ENCODE data around the gene DIS3L2. TPM values are rescaled to one million over a fixed set of nuclear protein-coding genes. Genes with fewer than 3 reads are reported as not detected.

Gene DIS3L2
- total RNA-seq, 1 donor from 2014 or later: 20.6 TPM

DNA sequence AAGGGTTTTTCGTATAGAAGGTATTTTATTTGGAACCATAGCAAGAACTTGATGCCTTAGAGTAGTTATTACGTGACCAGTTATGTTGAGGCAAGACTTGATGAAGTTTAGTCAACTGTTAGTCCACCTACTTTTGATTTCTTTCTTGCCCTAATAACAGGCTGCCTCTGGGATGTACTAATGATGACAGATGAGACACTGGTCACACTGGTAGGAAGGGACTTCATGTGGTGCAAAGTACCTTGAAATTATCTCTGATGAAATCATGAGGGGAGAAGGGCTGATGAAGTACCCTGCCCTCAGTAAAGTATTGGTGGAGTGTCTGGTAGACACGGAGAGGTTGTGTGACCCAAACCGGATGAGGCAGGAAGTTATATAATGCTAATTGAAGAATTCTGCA is 5.4 kb downstream of the DIS3L2 start:
- Histone ChIP-seq H3K4me1 (peaks cover 0 to 9% of the 10 kb centered on the region in 2 donors), H3K27me3 (no peaks in the 10 kb centered on the region), H3K9me3 (no peaks in the 10 kb centered on the region), H3K27ac (no peak overlapping the region), H3K4me3 (no peak overlapping the region), H3K36me3 (no peaks in the 10 kb centered on the region)
- TF ChIP-seq, protein P1, sequence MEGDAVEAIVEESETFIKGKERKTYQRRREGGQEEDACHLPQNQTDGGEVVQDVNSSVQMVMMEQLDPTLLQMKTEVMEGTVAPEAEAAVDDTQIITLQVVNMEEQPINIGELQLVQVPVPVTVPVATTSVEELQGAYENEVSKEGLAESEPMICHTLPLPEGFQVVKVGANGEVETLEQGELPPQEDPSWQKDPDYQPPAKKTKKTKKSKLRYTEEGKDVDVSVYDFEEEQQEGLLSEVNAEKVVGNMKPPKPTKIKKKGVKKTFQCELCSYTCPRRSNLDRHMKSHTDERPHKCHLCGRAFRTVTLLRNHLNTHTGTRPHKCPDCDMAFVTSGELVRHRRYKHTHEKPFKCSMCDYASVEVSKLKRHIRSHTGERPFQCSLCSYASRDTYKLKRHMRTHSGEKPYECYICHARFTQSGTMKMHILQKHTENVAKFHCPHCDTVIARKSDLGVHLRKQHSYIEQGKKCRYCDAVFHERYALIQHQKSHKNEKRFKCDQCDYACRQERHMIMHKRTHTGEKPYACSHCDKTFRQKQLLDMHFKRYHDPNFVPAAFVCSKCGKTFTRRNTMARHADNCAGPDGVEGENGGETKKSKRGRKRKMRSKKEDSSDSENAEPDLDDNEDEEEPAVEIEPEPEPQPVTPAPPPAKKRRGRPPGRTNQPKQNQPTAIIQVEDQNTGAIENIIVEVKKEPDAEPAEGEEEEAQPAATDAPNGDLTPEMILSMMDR (IDR thresholded peaks at IDR 0.05): no peak
- intact Hi-C loops (cut with DNase I): no loop called here
- no peak for DNase-seq (ENCODE audit: low spot score in 2 of 2)

DNA sequence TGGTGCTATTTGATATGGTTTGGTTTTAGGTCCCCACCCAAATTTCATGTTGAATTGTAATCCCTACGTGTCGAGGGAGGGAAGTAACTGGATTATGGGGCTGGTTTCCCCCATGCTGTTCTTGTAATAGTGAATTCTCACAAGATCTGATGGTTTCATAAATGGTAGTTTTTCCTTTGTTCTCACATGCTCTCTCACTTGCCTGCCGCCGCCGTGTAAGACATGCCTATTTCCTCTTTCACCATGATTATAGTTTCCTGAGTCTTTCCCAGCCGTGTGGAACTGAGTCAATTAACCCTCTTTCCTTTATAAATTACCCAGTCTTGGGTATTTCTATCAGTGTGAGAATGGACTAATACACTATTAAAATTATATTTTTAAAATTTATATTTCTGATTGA is 7.3 kb downstream of the DIS3L2 start:
- Histone ChIP-seq H3K27me3 (no peaks in the 10 kb centered on the region), H3K9me3 (no peaks in the 10 kb centered on the region), H3K27ac (no peak overlapping the region), H3K4me3 (no peak overlapping the region), H3K4me1 (no peaks in the 10 kb centered on the region), H3K36me3 (peaks cover 0 to 3% of the 10 kb centered on the region in 2 donors)
- TF ChIP-seq, protein P1 (IDR thresholded peaks at IDR 0.05): no peak
- no peak for DNase-seq (ENCODE audit: low spot score in 2 of 2)
- intact Hi-C loops (cut with DNase I): no loop called here

DNA sequence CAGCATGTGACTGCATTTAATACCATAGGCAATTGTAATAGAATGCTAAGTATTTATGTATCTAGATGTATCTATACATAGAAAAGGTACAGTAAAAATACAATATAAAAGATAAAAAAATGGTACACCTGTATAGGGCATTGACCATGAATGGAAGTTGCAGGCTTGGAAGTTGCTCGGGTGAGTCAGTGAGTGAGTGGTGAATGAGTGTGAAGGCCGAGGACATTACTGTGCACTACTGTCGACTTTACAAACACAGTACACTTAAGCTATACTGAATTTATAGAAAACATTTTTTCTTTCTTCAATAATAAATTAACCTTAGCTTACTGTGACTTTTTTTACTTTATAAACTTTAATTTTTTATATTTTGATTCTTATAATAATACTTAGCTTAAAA is 8.9 kb downstream of the DIS3L2 start:
- Histone ChIP-seq H3K4me3 (no peak overlapping the region), H3K4me1 (no peaks in the 10 kb centered on the region), H3K36me3 (peaks cover 0 to 3% of the 10 kb centered on the region in 2 donors), H3K27me3 (no peaks in the 10 kb centered on the region), H3K9me3 (no peaks in the 10 kb centered on the region), H3K27ac (no peak overlapping the region)
- intact Hi-C loops (cut with DNase I): no loop called here
- DNase-seq (ENCODE audit: low spot score in 2 of 2): no peak
- TF ChIP-seq, protein P1 (IDR thresholded peaks at IDR 0.05): no peak

DNA sequence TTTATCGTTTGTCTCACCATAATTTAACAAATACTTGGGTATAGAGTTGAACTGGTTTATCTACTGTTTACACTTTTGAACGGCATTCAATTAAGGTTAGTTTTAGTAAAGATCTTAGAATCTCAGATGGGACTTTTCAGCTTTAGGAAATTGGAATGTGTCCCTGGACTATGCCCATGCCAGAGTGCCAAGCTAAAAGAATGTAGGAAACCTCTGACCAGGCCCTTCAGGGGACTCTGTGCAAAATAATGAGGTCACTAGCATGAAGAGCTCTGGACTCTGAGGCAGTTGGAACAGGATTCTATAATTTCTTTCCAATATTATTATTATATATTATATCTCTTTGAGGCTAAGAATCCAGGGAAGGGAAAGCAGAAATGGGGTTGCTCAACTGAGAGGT is 13.5 kb downstream of the DIS3L2 start:
- no peak for DNase-seq (ENCODE audit: low spot score in 2 of 2)
- Histone ChIP-seq H3K27ac (no peak overlapping the region), H3K4me1 (no peaks in the 10 kb centered on the region), H3K27me3 (no peaks in the 10 kb centered on the region), H3K9me3 (no peaks in the 10 kb centered on the region), H3K36me3 (peaks cover 0 to 3% of the 10 kb centered on the region in 2 donors), H3K4me3 (no peak overlapping the region)
- TF ChIP-seq, protein P1 (IDR thresholded peaks at IDR 0.05): no peak
- intact Hi-C loops (cut with DNase I): no loop called here

DNA sequence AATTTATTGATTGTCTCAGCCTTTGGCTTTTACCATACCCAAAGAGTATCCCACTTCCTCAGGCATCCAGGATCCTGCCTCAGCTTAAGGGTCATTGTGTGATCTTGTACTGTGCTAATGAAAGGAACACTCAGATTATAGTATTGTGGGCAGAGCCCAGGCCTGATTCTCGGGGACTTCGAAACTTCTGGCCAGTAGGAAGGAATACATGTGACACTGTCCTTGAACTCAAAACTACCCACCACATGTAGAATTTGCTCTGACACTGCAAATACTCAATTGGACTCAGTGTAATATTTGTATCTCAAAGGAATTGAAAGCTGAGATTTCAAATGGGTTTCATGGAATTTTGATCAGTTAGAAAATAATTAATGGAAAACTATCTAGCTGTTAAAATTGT is 15.9 kb downstream of the DIS3L2 start:
- intact Hi-C loops (cut with DNase I): no loop called here
- Histone ChIP-seq H3K9me3 (no peaks in the 10 kb centered on the region), H3K4me1 (no peaks in the 10 kb centered on the region), H3K27me3 (no peaks in the 10 kb centered on the region), H3K36me3 (peaks cover 0 to 3% of the 10 kb centered on the region in 2 donors), H3K4me3 (no peak overlapping the region), H3K27ac (no peak overlapping the region)
- no peak for DNase-seq (ENCODE audit: low spot score in 2 of 2)
- TF ChIP-seq, protein P1 (IDR thresholded peaks at IDR 0.05): no peak

DNA sequence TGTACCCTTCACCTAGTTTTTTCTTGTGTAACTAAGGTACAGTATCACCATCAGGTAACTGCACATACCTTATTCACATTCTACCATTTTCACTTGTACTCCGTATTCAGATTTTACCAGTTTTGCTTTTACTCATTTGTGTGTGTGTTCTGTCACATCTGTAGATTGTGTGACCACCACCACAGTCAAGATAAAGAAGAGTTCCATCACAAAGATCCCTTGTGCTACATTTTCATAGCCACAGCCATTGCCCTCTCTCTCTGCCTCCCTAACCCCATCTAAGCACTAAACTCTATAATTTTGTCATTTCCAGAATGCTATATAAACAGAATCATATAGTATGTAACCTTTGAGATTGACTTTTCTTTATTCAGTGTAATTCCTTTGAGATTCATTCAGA is 23.5 kb downstream of the DIS3L2 start:
- Histone ChIP-seq H3K4me3 (no peak overlapping the region), H3K27me3 (no peaks in the 10 kb centered on the region), H3K36me3 (peaks cover 0 to 5% of the 10 kb centered on the region in 2 donors), H3K27ac (no peak overlapping the region), H3K4me1 (no peaks in the 10 kb centered on the region), H3K9me3 (no peaks in the 10 kb centered on the region)
- TF ChIP-seq, protein P1 (IDR thresholded peaks at IDR 0.05): no peak
- no peak for DNase-seq (ENCODE audit: low spot score in 2 of 2)
- intact Hi-C loops (cut with DNase I): no loop called here

Data from ascending aorta (tissue), 2 donors.